GM21619 (cell line): ENCODE measurements around the gene SLC16A2.

Experiments
- ATAC-seq: cut with Tn5 transposase; IDR thresholded peaks from one replicate; pipeline ENCODE4 v1.9.1; 2021; ENCODE audit not compliant: unreplicated experiment

Gene SLC16A2

DNA sequence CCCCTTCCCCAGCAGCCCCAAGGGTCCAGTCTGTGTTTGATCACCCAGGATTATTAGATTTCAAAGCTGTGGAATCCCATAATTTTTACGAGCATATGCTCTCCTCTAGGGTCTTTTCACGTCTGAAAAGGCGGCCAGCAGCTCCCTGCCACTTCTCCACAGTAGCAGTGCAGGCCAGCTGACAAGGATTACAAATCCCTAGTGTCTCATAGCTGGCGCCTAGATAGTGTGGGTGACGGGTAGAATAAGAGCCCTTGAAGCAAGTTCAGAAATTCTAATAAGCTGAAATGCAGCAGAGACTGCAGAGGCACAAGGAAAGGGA lies 113.8 kb downstream of the SLC16A2 start:
- no peak for ATAC-seq

DNA sequence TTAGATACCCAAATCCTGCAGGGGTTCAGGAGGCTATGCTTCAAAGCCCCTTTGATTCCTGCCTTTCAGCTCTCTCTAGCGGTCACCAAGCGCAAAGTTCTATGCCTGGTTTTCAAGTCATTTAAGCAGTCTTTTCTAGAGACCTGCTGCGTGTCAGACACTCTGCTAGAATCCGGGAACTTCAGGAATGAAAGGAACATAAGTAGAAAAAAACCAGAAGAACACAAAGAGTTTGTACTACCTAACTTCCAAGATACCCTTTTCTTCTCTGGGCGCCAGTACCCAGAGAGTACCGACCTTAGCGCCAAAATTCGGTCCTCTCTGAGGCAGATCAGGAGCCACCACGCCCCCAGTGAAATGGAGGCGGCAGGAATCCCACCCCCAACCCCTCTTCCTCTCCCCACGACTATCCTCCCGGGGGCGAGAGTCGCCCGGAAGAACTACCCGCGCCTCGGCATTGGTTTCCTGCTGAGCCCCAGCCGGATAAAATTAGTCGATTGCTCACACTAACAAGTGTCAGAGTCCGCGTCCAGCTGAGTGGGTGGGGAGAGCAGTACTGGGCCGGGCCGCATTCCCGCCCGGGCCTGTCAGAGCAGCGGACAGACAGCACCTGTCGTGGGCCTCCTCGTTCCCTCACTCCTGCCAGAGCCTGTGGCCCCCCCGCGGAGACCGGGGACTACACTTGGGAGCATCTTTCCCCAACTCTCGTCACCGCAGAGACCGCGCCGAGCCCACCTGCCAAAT lies 114.3 kb downstream of the SLC16A2 start:
- peak; percentile 40 for ATAC-seq

DNA sequence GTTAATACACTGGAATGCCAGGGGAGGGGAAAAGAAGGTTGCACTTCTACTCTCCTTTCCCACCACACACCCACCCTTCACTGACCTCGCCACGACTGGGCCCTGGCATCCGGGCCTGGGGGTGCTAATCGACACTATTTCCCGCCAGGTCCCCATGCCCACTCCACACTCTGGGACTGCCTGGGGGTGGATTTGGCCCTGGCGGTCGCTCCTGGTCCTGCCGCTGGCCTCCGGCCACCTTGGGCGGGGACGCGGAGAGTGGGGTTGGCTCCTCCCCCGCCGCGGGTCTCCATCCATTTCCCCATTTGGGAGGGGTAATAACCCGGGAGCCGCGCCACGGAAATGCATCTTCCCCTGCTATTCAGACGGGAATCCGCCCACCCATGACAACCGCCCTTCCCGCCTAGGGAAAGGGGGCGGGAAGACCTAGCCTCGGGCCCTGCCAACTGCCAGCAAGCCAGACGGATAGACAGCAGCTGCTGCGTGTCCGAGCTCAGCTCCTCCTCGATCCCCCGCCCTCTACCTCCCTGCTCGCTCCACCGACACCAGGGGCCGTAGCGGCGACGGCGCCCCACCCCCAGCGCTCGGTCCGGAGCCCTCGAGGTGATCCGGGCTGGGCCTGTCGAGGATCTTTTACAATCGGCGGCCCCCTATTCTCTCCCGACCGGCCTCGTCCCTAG lies 115.0 kb downstream of the SLC16A2 start:
- ATAC-seq: peak; percentile 62

DNA sequence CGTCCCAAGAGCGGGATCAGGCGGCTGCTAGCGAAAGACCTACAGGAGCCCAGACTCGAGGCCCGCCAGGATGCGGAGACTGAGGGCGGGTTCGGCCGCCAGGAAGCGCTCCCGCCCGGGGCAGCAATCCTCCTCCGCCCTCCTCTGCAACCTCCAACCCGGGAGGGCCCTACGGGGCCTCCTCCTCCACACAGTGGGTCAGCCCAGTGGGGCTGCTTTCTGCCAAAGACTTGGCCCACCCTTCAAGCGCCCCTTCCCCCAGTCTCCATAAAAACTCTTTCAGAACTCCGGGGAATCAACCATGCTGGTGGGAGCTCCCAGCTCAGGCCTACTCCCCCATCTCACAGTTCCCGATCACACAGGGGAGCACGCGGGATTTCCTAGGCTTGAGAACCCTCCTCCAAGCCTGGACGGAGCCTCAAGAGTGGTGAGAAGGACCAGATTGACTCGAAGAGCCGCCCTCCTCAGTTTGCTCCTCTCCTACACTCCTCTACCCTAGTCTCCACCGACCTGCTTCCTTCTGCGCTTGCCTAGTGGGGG lies 115.6 kb downstream of the SLC16A2 start:
- ATAC-seq: peak; percentile 13

DNA sequence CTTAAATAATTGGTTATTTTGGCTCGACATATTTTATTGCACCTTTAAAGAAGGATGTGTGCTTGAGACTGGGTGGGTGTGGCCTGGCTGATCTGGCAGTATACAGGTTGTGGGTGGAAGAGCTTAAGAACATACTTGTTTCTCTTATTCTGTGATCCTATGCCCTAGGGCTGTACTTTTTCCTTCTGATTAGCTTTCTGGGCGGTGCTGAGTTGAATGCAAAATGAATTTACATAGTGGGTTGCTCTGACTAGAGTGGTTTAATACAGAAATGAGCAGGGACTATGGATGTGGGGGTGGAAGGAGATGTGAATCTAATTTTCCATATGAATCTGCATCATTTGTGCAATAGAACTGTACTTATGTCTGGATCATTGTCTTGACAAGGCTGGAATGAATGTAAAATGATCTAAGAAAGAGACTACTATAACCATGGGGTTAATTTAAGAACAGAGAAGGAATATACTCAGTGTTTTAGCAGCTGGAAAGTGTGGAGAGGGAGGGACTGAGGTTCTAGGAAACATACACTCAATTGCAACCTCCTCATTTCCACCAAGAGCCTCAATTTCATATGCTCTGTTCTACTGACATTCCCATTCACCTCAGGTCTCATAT lies 119.4 kb downstream of the SLC16A2 start:
- no peak for ATAC-seq

DNA sequence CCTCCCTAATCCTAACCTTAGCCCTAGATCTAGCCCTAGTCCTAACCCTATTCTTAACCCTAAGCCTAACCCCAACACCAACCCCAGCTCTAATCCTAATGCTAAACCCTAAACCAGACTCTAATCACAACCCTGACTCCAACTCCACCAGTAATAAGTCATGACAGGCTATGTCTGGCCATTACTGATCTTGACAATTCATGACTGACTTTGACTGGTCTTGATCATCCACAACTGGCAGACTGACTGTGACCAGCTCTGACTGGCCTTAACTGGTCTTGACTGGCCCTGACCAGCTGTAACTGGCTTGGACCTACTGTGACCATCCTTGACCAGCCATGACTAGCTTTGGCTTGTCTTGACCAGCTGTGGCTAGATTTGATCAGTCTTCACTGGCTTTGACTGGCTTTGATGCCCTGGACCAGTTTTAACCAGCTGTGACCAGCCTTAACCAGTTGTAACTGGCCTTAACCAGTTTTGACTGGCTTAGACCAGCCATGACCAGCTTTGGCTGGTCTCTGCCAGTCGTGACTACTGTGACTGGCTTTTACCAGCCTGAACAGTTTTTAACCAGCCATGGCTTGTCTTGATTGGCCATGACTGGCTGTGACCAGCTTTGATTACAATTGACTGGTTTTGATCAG lies 124.7 kb downstream of the SLC16A2 start:
- ATAC-seq: no peak

DNA sequence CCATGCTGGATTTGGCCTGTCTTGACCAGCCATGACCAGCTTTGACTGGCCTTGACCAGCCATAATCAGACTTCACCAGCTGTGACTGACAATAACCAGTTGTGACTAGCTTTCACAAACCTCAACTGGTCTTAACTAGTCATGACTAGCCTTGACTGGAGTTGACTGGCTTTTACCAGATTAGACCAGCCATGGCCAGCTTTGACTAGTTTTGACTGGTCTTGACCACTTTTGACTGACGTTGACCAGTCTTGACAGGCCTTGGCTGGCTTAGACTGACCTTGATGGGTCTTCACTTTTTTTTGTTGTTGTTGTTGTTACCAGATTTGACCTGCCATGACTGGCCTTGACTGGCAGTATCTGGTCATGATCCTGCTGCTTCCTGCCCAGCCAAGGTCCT lies 125.7 kb downstream of the SLC16A2 start:
- ATAC-seq: no peak

DNA sequence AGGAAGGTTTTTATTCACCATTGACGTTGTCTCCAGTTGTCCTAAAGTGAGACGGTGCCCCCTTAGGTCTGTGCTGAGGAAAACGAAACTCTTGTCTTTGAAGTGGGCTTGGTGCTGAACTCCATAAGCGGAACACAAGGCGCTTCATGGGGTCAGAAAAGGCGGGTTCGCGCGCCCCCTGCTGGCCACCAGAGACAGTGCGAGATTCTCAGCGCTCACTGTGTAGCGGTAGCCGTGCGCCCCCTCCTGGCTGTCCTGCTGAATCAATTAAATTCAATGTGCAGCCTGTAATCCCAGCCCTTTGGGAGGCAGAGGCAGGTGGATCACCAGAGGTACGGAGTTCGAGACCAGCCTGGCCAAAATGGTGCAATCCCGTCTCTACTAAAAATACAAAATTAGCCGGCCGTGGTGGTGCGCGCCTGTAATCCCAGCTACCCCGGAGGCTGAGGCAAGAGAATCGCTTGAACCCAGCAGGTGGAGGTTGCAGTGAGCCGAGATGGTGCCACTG lies 129.1 kb downstream of the SLC16A2 start:
- ATAC-seq: peak; percentile 89

DNA sequence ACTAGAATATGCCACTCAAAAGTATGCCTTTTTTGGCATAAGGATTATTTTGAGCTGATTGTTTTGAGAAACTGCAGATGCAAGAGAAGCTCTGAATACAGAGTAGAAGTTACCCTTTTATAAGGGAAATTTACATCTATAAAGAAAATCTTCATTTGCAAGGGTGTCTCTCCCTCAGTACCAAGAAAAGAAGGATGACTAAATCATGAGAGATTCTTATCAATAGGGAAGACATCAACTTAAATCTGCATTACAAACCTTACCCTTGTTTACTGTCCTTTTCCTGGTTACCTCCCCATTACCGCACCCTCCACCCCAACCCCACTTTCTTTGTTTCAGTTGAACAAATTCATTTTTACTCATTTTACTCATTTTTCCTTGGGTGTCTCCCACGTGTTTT lies 130.6 kb downstream of the SLC16A2 start:
- no peak for ATAC-seq

DNA sequence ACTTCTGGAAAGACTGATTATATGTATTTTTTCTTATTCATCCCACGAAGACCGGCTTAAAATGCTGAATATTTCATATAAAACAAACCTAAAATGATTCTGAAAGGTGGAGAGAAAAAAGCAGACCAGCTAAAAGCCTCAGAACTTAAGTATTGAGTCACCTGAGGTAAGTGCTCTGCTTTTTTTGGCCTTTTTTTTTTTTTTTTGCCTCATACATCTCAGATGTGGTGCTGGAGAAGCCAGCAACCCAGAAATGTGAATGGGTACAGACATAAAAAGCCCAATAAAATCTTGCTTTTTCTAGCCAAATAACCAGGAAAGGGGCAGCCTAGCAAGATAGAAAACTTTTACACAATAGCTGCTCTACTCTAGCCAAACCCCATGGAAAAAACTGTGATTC lies 136.1 kb downstream of the SLC16A2 start:
- ATAC-seq: no peak

DNA sequence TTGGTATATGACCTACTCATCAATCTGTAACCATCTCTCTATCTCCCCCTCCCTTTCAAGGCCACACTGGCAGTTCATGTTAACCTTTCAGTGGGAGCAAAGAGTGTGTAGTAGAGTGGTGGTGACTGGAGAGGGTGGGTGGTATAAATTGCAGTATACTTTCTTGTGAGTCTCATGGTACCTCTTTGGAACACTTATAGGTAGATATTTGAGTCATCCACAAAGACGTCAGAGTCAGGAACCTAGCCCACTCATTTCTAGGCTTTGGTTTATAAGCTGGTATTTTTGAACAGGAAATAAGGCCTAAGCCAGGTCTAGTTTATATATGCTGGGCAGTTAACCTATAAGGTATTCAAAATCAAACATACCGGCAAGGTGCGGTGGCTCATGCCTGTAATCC lies 156.8 kb downstream of the SLC16A2 start:
- ATAC-seq: no peak

DNA sequence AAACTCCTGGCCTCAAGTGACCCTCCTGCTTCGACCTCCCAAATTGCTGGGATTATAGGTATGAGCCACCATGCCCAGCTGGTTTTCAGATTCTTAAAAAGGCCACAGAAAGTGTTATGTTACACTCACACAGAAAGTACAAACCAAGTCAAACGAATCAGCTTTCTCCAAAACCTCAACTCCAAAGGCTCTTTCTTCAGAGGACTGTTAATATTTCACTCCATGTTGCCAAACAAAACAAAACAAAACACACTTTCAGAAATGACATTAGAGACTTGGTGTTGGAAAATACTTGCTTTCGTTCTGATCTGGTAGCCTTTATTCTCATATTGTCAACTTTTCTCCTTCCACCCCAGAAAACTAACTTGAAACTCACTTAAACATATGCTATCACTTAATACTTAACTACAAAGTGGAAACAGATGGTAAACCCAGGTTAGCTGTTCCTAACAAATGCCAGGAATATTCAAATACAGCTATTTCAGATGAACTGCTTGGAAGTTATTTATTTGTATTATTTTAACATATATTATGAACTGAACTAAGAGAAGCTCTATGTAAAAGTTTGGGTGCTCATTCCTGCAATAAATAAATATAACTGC lies 158.4 kb downstream of the SLC16A2 start:
- no peak for ATAC-seq
